Endodermal cell (in vitro differentiated cells): ENCODE results near the gene ATIC. TPM values are rescaled to one million over a fixed set of nuclear protein-coding genes. Genes with fewer than 3 reads are reported as not detected.
A peak's percentile ranks its signal among the peaks of the same experiment; 100 is the strongest.

Source experiments
- DNase-seq: peaks from one replicate; pipeline ENCODE4 v3.0.0-alpha.2; 2017
- H3K27ac ChIP-seq: 2 replicates; pipeline ENCODE4 v1.5.1; 2013; ENCODE audit warnings: mild to moderate bottlenecking, low read depth, low read length, moderate library complexity
- H3K27me3 ChIP-seq: 2 replicates; pipeline ENCODE4 v1.6.1; 2013; ENCODE audit warnings: mild to moderate bottlenecking, low read length, moderate library complexity; ENCODE audit not compliant: insufficient read depth, control insufficient read depth, poor library complexity, severe bottlenecking
- H3K36me3 ChIP-seq: 2 replicates; pipeline ENCODE4 v1.7.0; 2013; ENCODE audit warnings: mild to moderate bottlenecking, low read length, moderate library complexity; ENCODE audit not compliant: control insufficient read depth, insufficient read depth
- H3K4me1 ChIP-seq: one replicate; pipeline ENCODE4 v1.7.0; 2013; ENCODE audit warnings: low read length; ENCODE audit not compliant: control insufficient read depth, insufficient read depth
- H3K4me3 ChIP-seq: 2 replicates; pipeline ENCODE4 v1.5.1; 2013; ENCODE audit warnings: mild to moderate bottlenecking, low read length, moderate library complexity
- H3K9ac ChIP-seq: 2 replicates; pipeline ENCODE4 v1.6.1; 2013; ENCODE audit warnings: mild to moderate bottlenecking, low read length, moderate library complexity; ENCODE audit not compliant: poor library complexity, severe bottlenecking; ENCODE audit errors: extremely low read depth
- H3K9me3 ChIP-seq: 2 replicates; pipeline ENCODE4 v1.6.1; 2013; ENCODE audit warnings: mild to moderate bottlenecking, low read length, moderate library complexity; ENCODE audit not compliant: control insufficient read depth
- H3K27ac Mint-ChIP-seq: 2 replicates; pipeline ENCODE4 v1.8.0; 2020; ENCODE audit warnings: mixed read lengths
- H3K27me3 Mint-ChIP-seq: 2 replicates; pipeline ENCODE4 v1.8.0; 2021; ENCODE audit warnings: mild to moderate bottlenecking, mixed read lengths; ENCODE audit not compliant: insufficient read depth
- H3K36me3 Mint-ChIP-seq: 2 replicates; pipeline ENCODE4 v1.8.0; 2020; ENCODE audit warnings: low read depth, mixed read lengths
- H3K4me1 Mint-ChIP-seq: 2 replicates; pipeline ENCODE4 v1.8.0; 2020; ENCODE audit warnings: mixed read lengths
- H3K4me3 Mint-ChIP-seq: 2 replicates; pipeline ENCODE4 v1.8.0; 2020; ENCODE audit warnings: mild to moderate bottlenecking, moderate library complexity, mixed read lengths
- H3K9me3 Mint-ChIP-seq: 2 replicates; pipeline ENCODE4 v1.8.0; 2020; ENCODE audit warnings: mild to moderate bottlenecking, mixed read lengths
- CTCF ChIP-seq: fragments of 200-600 bp; sonication (generic); conservative IDR thresholded peaks from 2 replicates; pipeline ENCODE4 v1.5.0; 2021; ENCODE audit warnings: antibody characterized with exemption, mild to moderate bottlenecking
- WGBS, 2 experiments: methylation state at CpG; one replicate each; pipeline versions ENCODE4 v1.1.5 to v1.1.7; 2013; ENCODE audit warnings: missing lambda C conversion rate in 2 of 2, mixed read lengths in 1 of 2; ENCODE audit not compliant: insufficient coverage in 1 of 2, insufficient read length in 1 of 2; 5-methylcytosine and 5-hydroxymethylcytosine counted together
- total RNA-seq, 2 donors: library from RNA; stranded (reverse); fragmentation: NEBNext Ultra II Directional in 1 of 2; extraction: Animal tissue kit (Norgen Biotek cat#: 25700) in 1 of 2; gene quantifications; 2 replicates in 1 of 2; 3 replicates in 1 of 2; pipeline ENCODE4 v1.2.1, GENCODE V29; 2021

Gene ATIC
- total RNA-seq, 2 donors from 2014 or later = 185 to 209 TPM

GRCh38 chr2:215264374-215264773, 47.5 kb upstream of the ATIC start:
- no peaks in the 10 kb centered on the region for H3K4me1 ChIP-seq
- Mint-ChIP-seq H3K4me1 (peaks cover 2% of the 10 kb centered on the region), H3K4me3 (no peak overlapping the region), H3K36me3 (no peaks in the 10 kb centered on the region), H3K27me3 (no peaks in the 10 kb centered on the region), H3K9me3 (no peaks in the 10 kb centered on the region), H3K27ac (no peak overlapping the region)
- H3K9me3 ChIP-seq = no peaks in the 10 kb centered on the region
- TF ChIP-seq CTCF = no peak
- H3K36me3 ChIP-seq = no peaks in the 10 kb centered on the region
- no peak for DNase-seq
- no peak overlapping the region for H3K4me3 ChIP-seq
- 89 to 97% methylated on average over 1 to 4 of the region's 4 CpGs for WGBS, 2 experiments
- H3K27ac ChIP-seq = no peak overlapping the region
- no peaks in the 10 kb centered on the region for H3K27me3 ChIP-seq
- no peak overlapping the region for H3K9ac ChIP-seq

GRCh38 chr2:215269397-215270117, 42.3 kb upstream of the ATIC start:
- no peak overlapping the region for H3K9ac ChIP-seq
- no peak overlapping the region for H3K4me3 ChIP-seq
- Mint-ChIP-seq H3K9me3 (no peaks in the 10 kb centered on the region), H3K27ac (no peak overlapping the region), H3K36me3 (no peaks in the 10 kb centered on the region), H3K4me3 (no peak overlapping the region), H3K4me1 (peaks cover 3% of the 10 kb centered on the region), H3K27me3 (no peaks in the 10 kb centered on the region)
- no peaks in the 10 kb centered on the region for H3K36me3 ChIP-seq
- TF ChIP-seq CTCF = peak; percentile 93
- no peaks in the 10 kb centered on the region for H3K27me3 ChIP-seq
- no peak overlapping the region for H3K27ac ChIP-seq
- DNase-seq = peak; percentile 85
- peaks cover 4% of the 10 kb centered on the region for H3K4me1 ChIP-seq
- WGBS, 2 experiments = 46 to 88% methylated on average over 1 to 10 of the region's 12 CpGs
- H3K9me3 ChIP-seq = no peaks in the 10 kb centered on the region

GRCh38 chr2:215270118-215270451, 41.8 kb upstream of the ATIC start:
- Mint-ChIP-seq H3K4me1 (peaks cover 7% of the 10 kb centered on the region), H3K36me3 (no peaks in the 10 kb centered on the region), H3K9me3 (no peaks in the 10 kb centered on the region), H3K27ac (no peak overlapping the region), H3K27me3 (no peaks in the 10 kb centered on the region), H3K4me3 (no peak overlapping the region)
- H3K4me3 ChIP-seq = no peak overlapping the region
- no peak for DNase-seq
- H3K9me3 ChIP-seq = no peaks in the 10 kb centered on the region
- WGBS, 2 experiments = 99 to 100% methylated on average over 3 of the region's 4 CpGs
- H3K27me3 ChIP-seq = no peaks in the 10 kb centered on the region
- peak; percentile 24 for TF ChIP-seq CTCF
- H3K27ac ChIP-seq = no peak overlapping the region
- peaks cover 4% of the 10 kb centered on the region for H3K4me1 ChIP-seq
- no peaks in the 10 kb centered on the region for H3K36me3 ChIP-seq
- H3K9ac ChIP-seq = no peak overlapping the region
